H1 (cell line): ENCODE measurements around the gene CHRNA3. TPM values are rescaled to one million over a fixed set of nuclear protein-coding genes. Genes with fewer than 3 reads are reported as not detected.

Experiments
- CTCF ChIA-PET: fragments of 300-600 bp; sonication (Branson Sonifier 250); formaldehyde crosslinking; loops from one replicate; lab custom pipeline; 2021; ENCODE audit not compliant: partially characterized antibody; lab: Charles Lee
- POLR2A ChIA-PET: fragments of 300-600 bp; sonication (Branson Sonifier 250); formaldehyde crosslinking; loops from one replicate; lab custom pipeline; 2021; ENCODE audit warnings: inconsistent platforms; ENCODE audit not compliant: partially characterized antibody; lab: Charles Lee
- DNase-seq, 2 experiments: peaks; one replicate each; pipeline versions ENCODE4 v3.0.0 to v3.0.0-alpha.2; 2010 to 2022; ENCODE audit warnings: low spot score in 2 of 2, low read depth in 1 of 2, mixed read lengths in 1 of 2
- FAIRE-seq: peaks from 2 replicates; lab custom pipeline; 2011; peaks lifted over from hg19 to GRCh38; lab: Jason Lieb, UNC
- H2AFZ ChIP-seq: 2 replicates; pipeline ENCODE4 v1.8.1; 2012; ENCODE audit warnings: low read length, inconsistent platforms
- H2AK5ac ChIP-seq: 2 replicates; pipeline ENCODE4 v1.6.1; 2013; ENCODE audit warnings: low read depth, low read length
- H2BK120ac ChIP-seq: replicated peaks from 2 replicates; pipeline ENCODE3; 2013; ENCODE audit warnings: low read depth, low read length, inconsistent platforms
- H2BK12ac ChIP-seq: 2 replicates; pipeline ENCODE4 v1.6.1; 2013; ENCODE audit warnings: low read depth, low read length
- H2BK15ac ChIP-seq: 2 replicates; pipeline ENCODE4 v1.6.1; 2013; ENCODE audit warnings: low read length
- H2BK20ac ChIP-seq: 2 replicates; pipeline ENCODE4 v1.6.1; 2013; ENCODE audit warnings: low read length
- H2BK5ac ChIP-seq: 2 replicates; pipeline ENCODE4 v1.6.1; 2013; ENCODE audit warnings: low read depth, low read length
- H3K14ac ChIP-seq: 2 replicates; pipeline ENCODE4 v1.6.1; 2013; ENCODE audit warnings: inconsistent platforms; ENCODE audit not compliant: insufficient read length
- H3K18ac ChIP-seq: 2 replicates; pipeline ENCODE4 v1.6.1; 2013; ENCODE audit warnings: low read length; ENCODE audit errors: extremely low read depth
- H3K23ac ChIP-seq: 2 replicates; pipeline ENCODE4 v1.6.1; 2013; ENCODE audit warnings: inconsistent platforms; ENCODE audit not compliant: insufficient read length
- H3K23me2 ChIP-seq: 2 replicates; pipeline ENCODE4 v1.6.1; 2013; ENCODE audit warnings: low read depth, low read length
- H3K27ac ChIP-seq: 2 replicates; pipeline ENCODE4 v1.6.1; 2011; ENCODE audit warnings: low read depth, low read length, inconsistent platforms
- H3K27me3 ChIP-seq, 4 experiments: replicated peaks in 1 of 4; 1 replicate in 1 of 4; 2 replicates in 3 of 4; pipeline versions ENCODE4 v1.6.1 to v1.8.1; 2011 to 2013; ENCODE audit warnings: low read length in 3 of 4, mild to moderate bottlenecking in 3 of 4, inconsistent platforms in 2 of 4, mixed read lengths in 2 of 4, moderate library complexity in 1 of 4; ENCODE audit not compliant: control insufficient read depth in 3 of 4, insufficient read depth in 3 of 4; ENCODE audit errors: extremely low read depth in 1 of 4
- H3K36me3 ChIP-seq, 4 experiments: 2 replicates each; pipeline versions ENCODE4 v1.6.1 to v1.8.1; 2011 to 2013; ENCODE audit warnings: mild to moderate bottlenecking in 4 of 4, low read length in 3 of 4, moderate library complexity in 2 of 4, control low read depth in 1 of 4, inconsistent platforms in 1 of 4; ENCODE audit not compliant: insufficient read depth in 4 of 4, control insufficient read depth in 2 of 4
- H3K4ac ChIP-seq: replicated peaks from 2 replicates; pipeline ENCODE3; 2013; ENCODE audit warnings: low read length, low read depth, mixed read lengths, inconsistent platforms; ENCODE audit not compliant: insufficient read length
- H3K4me1 ChIP-seq, 4 experiments: replicated peaks in 1 of 4; 1 replicate in 1 of 4; 2 replicates in 3 of 4; pipeline versions ENCODE4 v1.6.1 to v1.8.1; 2011 to 2013; ENCODE audit warnings: low read length in 3 of 4, inconsistent platforms in 2 of 4, mixed read lengths in 1 of 4; ENCODE audit not compliant: insufficient read depth in 4 of 4, control insufficient read depth in 3 of 4
- H3K4me2 ChIP-seq, 2 experiments: 2 replicates each; pipeline versions ENCODE4 v1.6.1 to v1.8.1; 2011 to 2013; ENCODE audit warnings: low read depth in 2 of 2, low read length in 2 of 2, control low read depth in 1 of 2, inconsistent platforms in 1 of 2, mild to moderate bottlenecking in 1 of 2; ENCODE audit not compliant: insufficient read depth in 1 of 2
- H3K4me3 ChIP-seq, 4 experiments: fragments of 200-600, 300-600 bp in 1 of 4; sonication (generic), shearing (Covaris generic), sonication (Bioruptor Twin) in 1 of 4; 2 replicates each; pipeline versions ENCODE4 v1.5.1 to v1.8.1; 2011 to 2016; ENCODE audit warnings: low read length in 4 of 4, low read depth in 3 of 4, control low read depth in 2 of 4, inconsistent platforms in 2 of 4, mild to moderate bottlenecking in 2 of 4, mixed read lengths in 1 of 4, moderate library complexity in 1 of 4; ENCODE audit not compliant: insufficient read depth in 2 of 4; ENCODE audit errors: extremely low read depth in 1 of 4
- H3K56ac ChIP-seq: replicated peaks from 2 replicates; pipeline ENCODE3; 2013; ENCODE audit warnings: low read depth, mild to moderate bottlenecking, mixed read lengths, low read length, inconsistent platforms; ENCODE audit not compliant: insufficient read length
- H3K79me1 ChIP-seq: 2 replicates; pipeline ENCODE4 v1.6.1; 2013; ENCODE audit warnings: low read depth, low read length, control low read depth
- H3K79me2 ChIP-seq, 2 experiments: 2 replicates each; pipeline versions ENCODE4 v1.6.1 to v1.8.1; 2012 to 2013; ENCODE audit warnings: low read length in 2 of 2, mild to moderate bottlenecking in 2 of 2, inconsistent platforms in 1 of 2; ENCODE audit not compliant: insufficient read depth in 2 of 2, control insufficient read depth in 1 of 2
- H3K9ac ChIP-seq, 4 experiments: replicated peaks in 1 of 4; 1 replicate in 1 of 4; 2 replicates in 3 of 4; pipeline versions ENCODE4 v1.6.1 to v1.8.1; 2011 to 2013; ENCODE audit warnings: low read depth in 3 of 4, low read length in 3 of 4, control low read depth in 2 of 4, mild to moderate bottlenecking in 2 of 4, moderate library complexity in 2 of 4, inconsistent platforms in 1 of 4; ENCODE audit errors: extremely low read depth in 1 of 4
- H3K9me3 ChIP-seq, 2 experiments: 2 replicates each; pipeline versions ENCODE4 v1.6.1 to v1.8.1; 2012 to 2013; ENCODE audit warnings: mild to moderate bottlenecking in 2 of 2, moderate library complexity in 2 of 2, control low read depth in 1 of 2, inconsistent platforms in 1 of 2, low read depth in 1 of 2, low read length in 1 of 2, mixed read lengths in 1 of 2; ENCODE audit not compliant: insufficient read depth in 2 of 2
- H4K20me1 ChIP-seq, 2 experiments: replicated peaks in 1 of 2; 2 replicates each; pipeline versions ENCODE3 to v1.8.1; 2011 to 2013; ENCODE audit warnings: inconsistent platforms in 2 of 2, low read length in 2 of 2, mild to moderate bottlenecking in 1 of 2; ENCODE audit not compliant: insufficient read depth in 2 of 2, control insufficient read depth in 1 of 2
- H4K5ac ChIP-seq: 2 replicates; pipeline ENCODE4 v1.6.1; 2013; ENCODE audit warnings: low read length, low read depth, mixed read lengths, inconsistent platforms; ENCODE audit not compliant: insufficient read length
- H4K8ac ChIP-seq: 2 replicates; pipeline ENCODE4 v1.8.0; 2013; ENCODE audit warnings: mild to moderate bottlenecking, moderate library complexity, low read length, inconsistent platforms; ENCODE audit not compliant: insufficient read depth; ENCODE audit errors: extremely low read depth
- H4K91ac ChIP-seq: replicated peaks from 2 replicates; pipeline ENCODE3; 2013; ENCODE audit warnings: low read length, mixed read lengths, inconsistent platforms; ENCODE audit not compliant: insufficient read length
- FOSL1 ChIP-seq: IDR thresholded peaks from 2 replicates; pipeline ENCODE4 v1.6.1; 2011; ENCODE audit warnings: mild to moderate bottlenecking, low read depth, low read length, moderate library complexity; ENCODE audit not compliant: insufficient read depth
- HDAC6 ChIP-seq: IDR thresholded peaks from one replicate; pipeline ENCODE4 v1.7.1; 2012; ENCODE audit warnings: low read depth, mild to moderate bottlenecking, inconsistent platforms, low read length, moderate library complexity
- NRF1 ChIP-seq: IDR thresholded peaks from 2 replicates; pipeline ENCODE4 v1.6.1; 2011; ENCODE audit warnings: mild to moderate bottlenecking, low read depth, low read length, improper control_type of control experiment
- POU5F1 ChIP-seq: IDR thresholded peaks from 2 replicates; pipeline ENCODE4 v1.6.1; 2011; ENCODE audit warnings: low read depth, mild to moderate bottlenecking, low read length, moderate library complexity
- RBBP5 ChIP-seq: IDR thresholded peaks from 2 replicates; pipeline ENCODE4 v1.7.1; 2012; ENCODE audit warnings: low read depth, mild to moderate bottlenecking, inconsistent platforms, low read length, moderate library complexity, borderline replicate concordance
- RFX5 ChIP-seq: IDR thresholded peaks from 2 replicates; pipeline ENCODE4 v1.6.1; 2011; ENCODE audit warnings: low read depth, low read length, improper control_type of control experiment, borderline replicate concordance
- SP1 ChIP-seq: IDR thresholded peaks from 2 replicates; pipeline ENCODE4 v1.6.1; 2011; ENCODE audit warnings: low read depth, low read length
- YY1 ChIP-seq: IDR thresholded peaks from 2 replicates; pipeline ENCODE4 v1.6.1; 2011; ENCODE audit warnings: low read depth, mild to moderate bottlenecking, low read length
- WGBS, 2 experiments: shearing (Covaris generic) in 1 of 2; methylation state at CpG; one replicate each; pipeline versions ENCODE4 v1.1.6 to v1.1.7; 2013 to 2015; ENCODE audit warnings: low lambda C conversion rate in 2 of 2, mixed read lengths in 2 of 2, inconsistent platforms in 1 of 2, low coverage in 1 of 2, missing lambda C conversion rate in 1 of 2; ENCODE audit not compliant: insufficient replicate concordance in 2 of 2, insufficient coverage in 1 of 2, insufficient read length in 1 of 2; ENCODE audit errors: extremely low coverage in 1 of 2, missing lambda C conversion rate in 1 of 2; 5-methylcytosine and 5-hydroxymethylcytosine counted together
- polyA plus RNA-seq, 7 experiments: library from polyadenylated mRNA; depleted of rRNA in 3 of 7; stranded (reverse) in 5 of 7; unstranded in 2 of 7; fragments of >200 nt in 5 of 7; fragments of 200-250 nt in 2 of 7; gene quantifications; 1 replicate in 5 of 7; 2 replicates in 1 of 7; 4 replicates in 1 of 7; pipeline versions ENCODE4 v1.2.1 to v1.2.3, GENCODE V29; 2011 to 2013; ENCODE audit warnings: missing spikeins in 2 of 7, mixed read lengths in 2 of 7
- total RNA-seq: library from RNA; stranded (reverse); fragmentation: NEBNext Ultra II Directional; extraction: Animal tissue kit (Norgen Biotek cat#: 25700); gene quantifications from 2 replicates; pipeline ENCODE4 v1.2.1, GENCODE V29; 2021

CHRNA3 gene
- total and polyA plus RNA-seq, 2 of the 8 experiments (the other 6 are each of a cell fraction or from before 2014, with no cell fraction given): 2.1 to 4.7 TPM

GRCh38 chr15:78654272-78654671 lies 33.5 kb upstream of the CHRNA3 start:
- H3K56ac ChIP-seq: no peak overlapping the region
- H4K8ac ChIP-seq: no peak overlapping the region
- H3K27ac ChIP-seq: no peak overlapping the region
- CTCF ChIA-PET: interaction anchor here (0.8 to 5.6 kb wide), 6 partner anchors 10 to 56 kb away, joined by 3 to 44 read pairs (median 3); partner anchors contain the start of gene CHRNB4
- H3K18ac ChIP-seq: no peak overlapping the region
- H4K91ac ChIP-seq: no peak overlapping the region
- no peak overlapping the region for H2BK5ac ChIP-seq
- 92% methylated on average over 4 of the region's 4 CpGs; no CpG with 5 or more reads in 1 of the 2 experiments for WGBS, 2 experiments
- no peaks in the 10 kb centered on the region for H3K23me2 ChIP-seq
- H2BK15ac ChIP-seq: no peak overlapping the region
- DNase-seq (no peak), FAIRE-seq (no peak)
- H3K4me1 ChIP-seq: no peaks in the 10 kb centered on the region
- no peak overlapping the region for H2BK120ac ChIP-seq
- no peak overlapping the region for H2BK12ac ChIP-seq
- H3K14ac ChIP-seq: no peak overlapping the region
- H3K9me3 ChIP-seq: no peaks in the 10 kb centered on the region
- no peak overlapping the region for H3K4ac ChIP-seq
- H3K4me2 ChIP-seq: no peak overlapping the region
- H3K36me3 ChIP-seq: no peaks in the 10 kb centered on the region
- no peak overlapping the region for H3K23ac ChIP-seq
- POLR2A ChIA-PET: interaction anchor here (1.7 kb wide), 1 partner anchor 10 kb away, joined by 5 read pairs; no protein-coding TSS in a partner anchor
- H3K4me3 ChIP-seq: no peak overlapping the region
- H3K79me1 ChIP-seq: no peaks in the 10 kb centered on the region
- no peaks in the 10 kb centered on the region for H3K79me2 ChIP-seq
- H4K5ac ChIP-seq: no peak overlapping the region
- H2AK5ac ChIP-seq: no peak overlapping the region
- H4K20me1 ChIP-seq: no peaks in the 10 kb centered on the region
- no peak overlapping the region for H3K9ac ChIP-seq
- H3K27me3 ChIP-seq: no peaks in the 10 kb centered on the region
- H2BK20ac ChIP-seq: no peak overlapping the region
- H2AFZ ChIP-seq: 0 out of 2 replicates have a peak overlapping the region, but pooled peaks have one; percentile 14
- TF ChIP-seq SP1 (no peak), FOSL1 (no peak), RBBP5 (no peak), HDAC6 (no peak), YY1 (no peak), NRF1 (no peak), POU5F1 (no peak), RFX5 (no peak)
